ENCODE data around the gene GLMN.
A peak's percentile ranks its signal among the peaks of the same experiment; 100 is the strongest.

Gene GLMN

DNA sequence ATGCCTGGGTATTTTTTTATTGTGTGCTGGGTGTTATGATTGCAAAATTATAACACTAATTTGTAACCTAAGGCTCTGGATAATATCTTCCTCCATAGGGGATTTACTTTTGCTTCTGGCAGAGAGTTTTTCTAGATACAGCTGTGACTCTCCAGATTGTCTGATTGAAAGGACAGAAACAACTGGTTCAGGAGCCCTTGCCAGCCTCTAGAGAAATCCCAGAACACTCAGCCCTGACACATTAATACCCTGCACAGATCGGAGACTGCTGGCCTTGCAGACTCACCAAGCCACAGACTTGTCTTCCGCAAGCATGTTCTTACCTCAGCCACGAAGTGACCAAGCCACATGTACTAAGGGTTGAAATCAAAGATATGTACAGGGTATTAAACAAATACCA, 70.4 kb downstream of the GLMN start:
- DNase-seq (ENCODE audit: low read depth), result no peak
- H3K4me3 ChIP-seq (ENCODE audit: low read depth, low read length), result no peak overlapping the region
- TF ChIP-seq, protein P1, sequence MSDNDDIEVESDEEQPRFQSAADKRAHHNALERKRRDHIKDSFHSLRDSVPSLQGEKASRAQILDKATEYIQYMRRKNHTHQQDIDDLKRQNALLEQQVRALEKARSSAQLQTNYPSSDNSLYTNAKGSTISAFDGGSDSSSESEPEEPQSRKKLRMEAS (IDR thresholded peaks at IDR 0.05; ENCODE audit: low read depth, low read length), result no peak
- TF ChIP-seq, protein P2, sequence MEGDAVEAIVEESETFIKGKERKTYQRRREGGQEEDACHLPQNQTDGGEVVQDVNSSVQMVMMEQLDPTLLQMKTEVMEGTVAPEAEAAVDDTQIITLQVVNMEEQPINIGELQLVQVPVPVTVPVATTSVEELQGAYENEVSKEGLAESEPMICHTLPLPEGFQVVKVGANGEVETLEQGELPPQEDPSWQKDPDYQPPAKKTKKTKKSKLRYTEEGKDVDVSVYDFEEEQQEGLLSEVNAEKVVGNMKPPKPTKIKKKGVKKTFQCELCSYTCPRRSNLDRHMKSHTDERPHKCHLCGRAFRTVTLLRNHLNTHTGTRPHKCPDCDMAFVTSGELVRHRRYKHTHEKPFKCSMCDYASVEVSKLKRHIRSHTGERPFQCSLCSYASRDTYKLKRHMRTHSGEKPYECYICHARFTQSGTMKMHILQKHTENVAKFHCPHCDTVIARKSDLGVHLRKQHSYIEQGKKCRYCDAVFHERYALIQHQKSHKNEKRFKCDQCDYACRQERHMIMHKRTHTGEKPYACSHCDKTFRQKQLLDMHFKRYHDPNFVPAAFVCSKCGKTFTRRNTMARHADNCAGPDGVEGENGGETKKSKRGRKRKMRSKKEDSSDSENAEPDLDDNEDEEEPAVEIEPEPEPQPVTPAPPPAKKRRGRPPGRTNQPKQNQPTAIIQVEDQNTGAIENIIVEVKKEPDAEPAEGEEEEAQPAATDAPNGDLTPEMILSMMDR (IDR thresholded peaks at IDR 0.05; ENCODE audit: low read depth, low read length), result no peak
- TF ChIP-seq MYC (IDR thresholded peaks at IDR 0.05; ENCODE audit: low read depth, low read length) (no peak), POLR2A (IDR thresholded peaks at IDR 0.05; ENCODE audit: extremely low read depth, insufficient read length) (no peak)

DNA sequence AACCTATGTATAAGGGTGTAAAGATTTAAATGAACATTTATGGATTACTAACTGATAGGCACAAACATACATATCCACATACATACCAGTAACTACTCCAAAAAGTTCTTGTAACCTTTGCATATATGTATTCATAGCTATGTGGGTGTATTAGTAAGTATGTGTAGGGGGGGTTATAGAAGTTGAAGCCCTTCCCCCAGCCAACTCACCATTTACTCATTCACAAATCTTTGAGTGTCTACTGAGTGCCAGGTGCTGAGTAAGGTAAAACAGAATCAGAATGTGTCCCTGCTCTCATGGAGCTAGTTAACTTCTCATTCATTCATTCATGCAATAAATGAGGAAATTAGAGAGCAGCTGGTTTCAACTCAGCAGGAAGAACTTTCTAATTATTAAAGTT, 79.8 kb downstream of the GLMN start:
- no peak overlapping the region for H3K4me3 ChIP-seq (ENCODE audit: low read depth, low read length)
- DNase-seq (ENCODE audit: low read depth), result no peak
- TF ChIP-seq, protein P2 (IDR thresholded peaks at IDR 0.05; ENCODE audit: low read depth, low read length), result no peak
- TF ChIP-seq MYC (IDR thresholded peaks at IDR 0.05; ENCODE audit: low read depth, low read length) (no peak), POLR2A (IDR thresholded peaks at IDR 0.05; ENCODE audit: extremely low read depth, insufficient read length) (no peak)
- TF ChIP-seq, protein P1 (IDR thresholded peaks at IDR 0.05; ENCODE audit: low read depth, low read length), result no peak

DNA sequence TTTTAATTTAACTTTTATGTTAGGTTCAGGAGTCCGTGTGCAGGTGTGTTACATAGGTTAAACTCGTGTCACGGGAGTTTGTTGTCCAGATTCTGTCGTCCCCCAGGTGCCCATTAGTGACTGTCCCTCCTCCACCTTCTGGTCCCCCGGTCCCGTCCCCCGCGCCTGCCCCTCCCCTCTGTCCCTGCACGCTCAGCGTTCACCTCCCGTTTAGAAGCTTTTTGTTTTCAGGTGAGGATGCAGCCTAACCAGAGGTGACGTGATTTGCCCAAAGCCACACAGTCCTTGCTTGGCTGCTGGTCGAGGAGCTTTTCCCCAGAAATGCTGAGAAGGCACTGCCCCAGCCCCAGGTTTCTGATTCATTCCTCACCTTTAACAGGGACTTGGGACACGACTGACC, 80.2 kb downstream of the GLMN start:
- no peak overlapping the region for H3K4me3 ChIP-seq (ENCODE audit: low read depth, low read length)
- TF ChIP-seq MYC (IDR thresholded peaks at IDR 0.05; ENCODE audit: low read depth, low read length), result no peak
- TF ChIP-seq, protein P1 (IDR thresholded peaks at IDR 0.05; ENCODE audit: low read depth, low read length), result no peak
- no peak for DNase-seq (ENCODE audit: low read depth)

DNA sequence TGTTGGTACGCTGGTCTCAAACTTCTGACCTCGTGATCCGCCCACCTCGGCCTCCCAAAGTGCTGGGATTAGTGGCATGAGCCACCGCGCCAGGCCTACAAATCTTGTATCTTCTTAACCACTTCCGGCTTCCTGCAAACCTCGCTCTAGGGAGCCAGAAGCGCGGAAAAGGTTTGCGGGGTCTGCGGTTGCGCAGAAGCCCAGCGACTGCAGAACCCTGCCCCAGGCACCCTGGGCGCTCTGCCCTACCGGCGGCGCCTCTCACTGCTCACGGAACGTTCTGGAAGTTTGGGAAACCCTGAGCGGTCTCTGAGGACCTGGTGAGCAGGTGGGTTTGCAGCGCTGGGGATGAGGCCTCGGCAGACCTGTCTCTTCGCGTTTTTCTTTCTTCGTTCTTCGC, 81.1 kb downstream of the GLMN start, which contains the start of gene C1orf146:
TSS of gene C1orf146 (plus strand) at position 195 of the 400 bp plus-strand sequence. CDS start 13,506 bp downstream, outside the sequence.
- TF ChIP-seq MYC (IDR thresholded peaks at IDR 0.05; ENCODE audit: low read depth, low read length) (no peak), POLR2A (IDR thresholded peaks at IDR 0.05; ENCODE audit: extremely low read depth, insufficient read length) (no peak)
- TF ChIP-seq, protein P2 (IDR thresholded peaks at IDR 0.05; ENCODE audit: low read depth, low read length), result no peak
- TF ChIP-seq, protein P1 (IDR thresholded peaks at IDR 0.05; ENCODE audit: low read depth, low read length), result no peak
- H3K4me3 ChIP-seq (ENCODE audit: low read depth, low read length), result no peak within 1 kb of the TSS
- no peak for DNase-seq (ENCODE audit: low read depth)

DNA sequence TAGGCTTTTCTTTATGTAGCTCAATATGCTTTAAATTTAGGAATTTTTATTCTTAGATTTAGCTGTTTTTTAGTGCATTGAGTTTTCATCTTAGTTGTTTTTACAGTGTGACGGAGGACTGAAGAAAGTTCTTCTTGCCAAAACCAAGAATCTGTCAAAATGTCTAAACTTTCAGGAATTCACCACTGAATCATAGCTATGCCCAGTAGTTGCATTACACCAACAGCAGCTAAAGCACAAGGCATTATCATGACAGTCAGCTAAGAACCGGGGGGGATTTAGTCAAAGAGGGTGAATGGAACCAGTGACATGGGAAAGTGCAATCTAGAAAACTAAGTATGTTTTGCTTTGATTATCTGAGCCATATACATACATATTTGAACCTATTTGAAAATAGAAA, 87.6 kb downstream of the GLMN start:
- TF ChIP-seq, protein P2 (IDR thresholded peaks at IDR 0.05; ENCODE audit: low read depth, low read length), result no peak
- TF ChIP-seq POLR2A (IDR thresholded peaks at IDR 0.05; ENCODE audit: extremely low read depth, insufficient read length) (no peak), MYC (IDR thresholded peaks at IDR 0.05; ENCODE audit: low read depth, low read length) (no peak)
- TF ChIP-seq, protein P1 (IDR thresholded peaks at IDR 0.05; ENCODE audit: low read depth, low read length), result no peak
- H3K4me3 ChIP-seq (ENCODE audit: low read depth, low read length), result no peak overlapping the region
- peak; percentile 9 for DNase-seq (ENCODE audit: low read depth)

DNA sequence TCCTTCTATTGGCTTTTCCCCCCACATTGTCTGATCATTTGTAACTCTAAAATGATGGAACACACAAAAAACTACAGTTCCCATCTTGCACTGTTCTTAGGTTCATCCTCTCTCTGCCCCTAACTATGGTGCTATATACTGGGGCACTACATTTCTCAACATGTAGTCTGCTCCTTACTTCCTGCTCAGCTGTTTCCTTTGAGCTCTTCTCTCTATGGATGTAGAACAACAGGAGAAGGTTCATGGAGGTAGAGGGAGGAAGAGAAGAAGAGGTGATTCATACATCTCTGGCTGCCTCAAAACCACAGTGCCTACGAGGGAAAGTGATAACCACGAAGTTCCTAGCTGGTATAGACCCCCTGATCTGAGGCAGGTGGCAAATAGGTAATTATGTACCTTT, 88.1 kb downstream of the GLMN start:
- no peak for TF ChIP-seq MYC (IDR thresholded peaks at IDR 0.05; ENCODE audit: low read depth, low read length)
- TF ChIP-seq POLR2A (IDR thresholded peaks at IDR 0.05; ENCODE audit: extremely low read depth, insufficient read length), result no peak
- TF ChIP-seq, protein P1 (IDR thresholded peaks at IDR 0.05; ENCODE audit: low read depth, low read length), result no peak
- TF ChIP-seq, protein P2 (IDR thresholded peaks at IDR 0.05; ENCODE audit: low read depth, low read length), result no peak
- peak; percentile 59 for DNase-seq (ENCODE audit: low read depth)
- no peak overlapping the region for H3K4me3 ChIP-seq (ENCODE audit: low read depth, low read length)
